Parietal lobe (tissue), 2 donors: ENCODE data around the gene VGF. TPM values are rescaled to one million over a fixed set of nuclear protein-coding genes. Genes with fewer than 3 reads are reported as not detected.

ENCODE experiments used
- small RNA-seq: library from RNA; depleted of rRNA; stranded (forward); fragments of <200 nt; gene quantifications from one replicate; pipeline ENCODE3, GENCODE V24; 2014; ENCODE audit warnings: low replicate concordance
- total RNA-seq: library from RNA; depleted of rRNA; stranded (reverse); fragments of >200 nt; gene quantifications from one replicate; pipeline ENCODE4 v1.2.3, GENCODE V29; 2014

Gene VGF
- total RNA-seq, result 9.4 TPM

DNA sequence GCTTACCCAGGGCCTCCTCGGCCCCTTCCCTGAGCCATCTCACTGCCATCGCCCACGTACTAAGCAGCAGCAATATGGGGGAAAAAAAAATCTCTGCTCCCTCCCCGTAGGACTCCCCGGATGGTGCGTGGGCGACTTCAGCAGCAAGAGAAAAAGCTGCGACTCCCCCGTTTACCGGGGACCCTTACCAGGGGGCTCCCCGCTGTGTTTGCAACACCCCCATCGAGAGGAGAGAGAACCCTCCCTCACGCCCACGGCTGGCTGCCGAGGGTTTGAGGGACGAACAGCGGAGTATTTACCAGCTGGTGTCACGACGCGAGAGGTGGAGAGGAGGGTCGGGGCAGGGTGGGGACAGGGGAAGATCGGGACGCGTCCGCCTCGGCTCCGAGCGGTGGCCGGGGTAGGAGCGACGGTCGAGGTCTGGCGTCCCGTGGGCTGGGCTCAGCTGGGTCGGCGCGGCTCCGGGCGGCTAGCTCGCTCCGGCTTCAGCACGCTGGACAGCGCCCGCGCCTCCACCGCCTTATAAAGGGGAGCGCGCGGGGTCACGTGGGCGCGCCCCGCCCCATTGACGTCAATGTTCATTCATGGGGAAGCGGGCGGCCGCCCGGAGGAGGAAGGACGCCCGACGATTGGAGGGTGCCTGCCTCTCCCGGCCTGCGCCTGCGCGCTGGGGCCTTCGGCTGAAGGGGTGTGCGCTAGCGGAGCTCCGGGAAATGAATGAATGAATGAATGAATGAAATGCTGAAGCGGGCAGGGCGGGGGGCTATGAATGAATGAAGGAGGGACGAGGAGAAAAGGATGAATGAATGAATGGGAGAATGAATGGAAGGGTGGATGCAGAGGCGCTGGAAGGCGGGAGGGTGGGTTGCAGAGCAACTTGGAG is at the start of gene VGF:
Gene VGF, minus strand, starts transcription at position 495 of the 883 bp plus-strand sequence. CDS start 726 bp downstream, outside the sequence.

DNA sequence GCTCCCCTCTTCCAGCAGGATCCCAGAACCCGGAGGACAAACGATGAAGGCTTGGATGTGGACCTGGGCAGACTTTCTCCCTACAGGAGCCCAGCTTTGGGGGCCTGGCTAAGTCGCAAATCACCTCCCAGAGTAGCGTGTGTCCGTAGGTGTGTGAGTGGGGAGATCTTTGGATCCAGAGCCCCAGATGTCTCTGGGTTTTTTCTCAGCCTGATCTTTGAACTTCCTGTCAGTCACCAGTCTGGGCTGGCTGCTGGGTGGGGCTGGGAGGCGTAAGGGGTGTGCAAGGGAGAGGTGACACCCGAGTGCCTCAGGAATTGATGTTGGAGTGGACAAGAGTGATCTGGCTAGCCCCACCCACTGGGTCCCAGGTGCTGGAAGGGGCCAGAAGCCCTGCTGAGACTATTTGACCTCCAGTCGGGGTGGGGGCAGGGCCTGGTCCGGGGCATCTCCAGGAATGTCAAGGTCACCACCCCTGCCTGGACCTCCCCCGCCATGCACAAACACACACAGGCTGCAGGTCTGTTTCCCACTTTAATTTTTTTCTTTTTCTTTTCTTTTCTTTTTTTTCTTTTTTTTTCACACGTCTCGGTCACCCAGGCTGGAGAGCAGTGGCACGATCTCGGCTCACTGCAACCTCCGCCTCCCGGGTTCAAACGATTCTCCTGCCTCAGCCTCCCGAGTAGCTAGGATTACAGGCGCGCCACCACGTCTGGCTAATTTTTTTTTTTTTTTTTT is 35.7 kb upstream of the VGF start, which contains the start of gene MOGAT3:
Gene MOGAT3, minus strand, starts transcription at position 175 of the 738 bp plus-strand sequence. CDS start 182 bp downstream, outside the sequence.

DNA sequence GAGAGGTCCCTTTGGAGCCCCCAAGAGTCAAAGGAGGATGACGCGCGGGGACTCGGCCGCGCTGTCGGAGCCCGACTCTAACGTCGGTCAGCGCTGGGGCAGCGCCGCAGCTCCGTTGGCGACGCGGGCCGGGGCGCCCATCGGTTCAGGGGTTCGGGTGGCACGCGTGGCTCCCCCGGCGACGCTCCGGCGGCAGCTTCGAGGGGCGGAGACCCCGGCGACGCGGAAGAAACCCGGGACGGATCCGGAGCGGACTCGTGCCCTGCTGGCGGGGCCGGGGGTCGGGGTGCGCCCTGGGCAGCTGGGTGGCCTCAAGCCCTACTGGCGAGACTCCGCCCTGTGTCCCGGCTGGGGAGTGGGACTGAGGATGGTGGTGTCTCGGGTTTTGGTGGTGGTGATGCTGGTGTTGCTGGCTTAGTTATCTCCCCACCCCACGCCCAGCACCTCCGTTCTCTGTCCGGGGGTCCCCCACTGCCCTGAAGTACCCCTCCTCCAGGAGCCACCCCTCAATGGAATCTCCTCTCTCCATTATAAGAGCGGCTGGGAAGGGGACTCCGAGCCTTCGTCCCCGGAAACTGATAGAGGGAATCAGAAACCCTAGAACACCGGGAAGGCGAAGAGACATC is 14.9 kb upstream of the VGF start, which contains the start of gene NAT16:
Gene NAT16, minus strand, starts transcription at position 164 of the 626 bp plus-strand sequence. CDS start 5,486 bp downstream, outside the sequence.

DNA sequence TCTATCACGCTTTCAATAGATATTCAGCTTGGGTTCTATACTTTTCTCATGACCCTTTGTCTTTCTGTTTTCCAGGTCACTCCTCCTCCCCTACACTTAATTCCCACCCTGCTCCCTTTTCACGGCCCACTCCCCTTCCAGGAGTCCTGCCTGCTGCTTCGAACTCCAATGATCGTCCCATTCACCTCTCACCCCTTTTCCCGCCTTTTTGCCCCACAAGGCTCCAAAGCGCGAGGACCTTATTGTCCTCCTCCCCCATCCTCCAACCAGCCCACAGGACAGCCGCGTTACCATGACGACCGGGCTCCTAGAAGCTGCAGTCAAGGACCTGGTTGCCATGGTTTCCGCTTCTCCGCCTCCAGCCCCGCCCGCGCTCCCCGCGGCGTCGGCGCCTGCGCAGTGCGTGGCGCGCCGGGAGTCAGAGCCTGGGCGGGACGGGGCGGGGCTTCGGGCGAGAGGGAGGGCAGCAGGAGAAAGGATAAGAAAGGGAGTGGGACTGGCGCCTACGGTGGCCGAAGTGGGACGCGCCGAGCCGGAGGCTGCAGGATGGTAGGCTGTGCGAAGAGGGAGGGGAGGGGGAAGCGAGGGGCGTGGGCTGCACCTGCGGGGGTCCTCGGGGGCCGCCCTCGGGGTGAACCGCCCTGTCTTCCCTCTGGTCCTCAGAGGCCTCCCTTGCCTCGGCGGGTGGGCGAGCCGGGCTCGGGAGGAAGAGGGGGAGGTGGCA is 11.2 kb downstream of the VGF start, which contains the start of gene AP1S1:
Gene AP1S1, plus strand, starts transcription at position 508 of the 724 bp plus-strand sequence. Its CDS starts 39 bp downstream, at position 547.

DNA sequence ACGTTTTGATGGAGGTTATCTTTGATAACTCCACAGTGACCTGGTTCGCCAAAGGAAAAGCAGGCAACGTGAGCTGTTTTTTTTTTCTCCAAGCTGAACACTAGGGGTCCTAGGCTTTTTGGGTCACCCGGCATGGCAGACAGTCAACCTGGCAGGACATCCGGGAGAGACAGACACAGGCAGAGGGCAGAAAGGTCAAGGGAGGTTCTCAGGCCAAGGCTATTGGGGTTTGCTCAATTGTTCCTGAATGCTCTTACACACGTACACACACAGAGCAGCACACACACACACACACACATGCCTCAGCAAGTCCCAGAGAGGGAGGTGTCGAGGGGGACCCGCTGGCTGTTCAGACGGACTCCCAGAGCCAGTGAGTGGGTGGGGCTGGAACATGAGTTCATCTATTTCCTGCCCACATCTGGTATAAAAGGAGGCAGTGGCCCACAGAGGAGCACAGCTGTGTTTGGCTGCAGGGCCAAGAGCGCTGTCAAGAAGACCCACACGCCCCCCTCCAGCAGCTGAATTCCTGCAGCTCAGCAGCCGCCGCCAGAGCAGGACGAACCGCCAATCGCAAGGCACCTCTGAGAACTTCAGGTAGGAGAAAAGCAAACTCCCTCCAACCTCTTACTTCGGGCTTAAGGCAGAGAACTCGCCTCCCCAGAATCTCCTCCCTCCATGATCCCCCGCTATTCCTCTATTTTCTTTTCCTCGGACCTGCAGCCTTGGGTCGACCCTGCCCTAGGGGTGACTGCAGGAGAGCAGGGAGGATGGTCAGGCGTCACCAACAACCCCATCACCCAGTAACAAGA is 38.5 kb downstream of the VGF start, which contains the start of gene SERPINE1:
Gene SERPINE1, plus strand, starts transcription at position 454 of the 809 bp plus-strand sequence. CDS start 1,290 bp downstream, outside the sequence.

Small RNAs within 50 kb of the gene (small RNA-seq; reads per million reads assigned to genes)
- gene MIR4653, result not detected

Other genes with a start within 250 kb of the VGF start
- gene MUC3A, start 216.0 kb downstream of the VGF start, total RNA-seq, result 0.63 TPM
- gene MUC12, start 196.0 kb downstream of the VGF start, total RNA-seq, result not detected
- gene MUC17, start 145.5 kb downstream of the VGF start, total RNA-seq, result not detected
- gene TRIM56, start 80.1 kb downstream of the VGF start, total RNA-seq, result 1.3 TPM
- not detected for gene SERPINE1, start 38.5 kb downstream of the VGF start, total RNA-seq
- gene AP1S1, start 11.1 kb downstream of the VGF start, total RNA-seq, result 63.2 TPM
- 3.4 TPM for gene NAT16, start 14.7 kb upstream of the VGF start, total RNA-seq
- not detected for gene MOGAT3, start 35.5 kb upstream of the VGF start, total RNA-seq
- gene PLOD3, start 52.0 kb upstream of the VGF start, total RNA-seq, result 22.2 TPM
- gene ZNHIT1, start 52.6 kb upstream of the VGF start, total RNA-seq, result 23.5 TPM
- 5.9 TPM for gene CLDN15, start 72.2 kb upstream of the VGF start, total RNA-seq
- 71.1 TPM for gene FIS1, start 79.5 kb upstream of the VGF start, total RNA-seq
- gene IFT22, start 156.2 kb upstream of the VGF start, total RNA-seq, result 32.2 TPM
- gene COL26A1, start 197.3 kb upstream of the VGF start, total RNA-seq, result 9.7 TPM